ENCODE measurements around the gene S100A1. TPM values are rescaled to one million over a fixed set of nuclear protein-coding genes. Genes with fewer than 3 reads are reported as not detected.

S100A1 gene
- total RNA-seq, 1 experiment from 2014 or later, result not detected

GRCh38 chr1:153583976-153584375, 44.3 kb upstream of the S100A1 start:
- no peak overlapping the region for H3K9ac ChIP-seq (ENCODE audit: extremely low read depth, insufficient read length, low read length)
- TF ChIP-seq, protein P1, sequence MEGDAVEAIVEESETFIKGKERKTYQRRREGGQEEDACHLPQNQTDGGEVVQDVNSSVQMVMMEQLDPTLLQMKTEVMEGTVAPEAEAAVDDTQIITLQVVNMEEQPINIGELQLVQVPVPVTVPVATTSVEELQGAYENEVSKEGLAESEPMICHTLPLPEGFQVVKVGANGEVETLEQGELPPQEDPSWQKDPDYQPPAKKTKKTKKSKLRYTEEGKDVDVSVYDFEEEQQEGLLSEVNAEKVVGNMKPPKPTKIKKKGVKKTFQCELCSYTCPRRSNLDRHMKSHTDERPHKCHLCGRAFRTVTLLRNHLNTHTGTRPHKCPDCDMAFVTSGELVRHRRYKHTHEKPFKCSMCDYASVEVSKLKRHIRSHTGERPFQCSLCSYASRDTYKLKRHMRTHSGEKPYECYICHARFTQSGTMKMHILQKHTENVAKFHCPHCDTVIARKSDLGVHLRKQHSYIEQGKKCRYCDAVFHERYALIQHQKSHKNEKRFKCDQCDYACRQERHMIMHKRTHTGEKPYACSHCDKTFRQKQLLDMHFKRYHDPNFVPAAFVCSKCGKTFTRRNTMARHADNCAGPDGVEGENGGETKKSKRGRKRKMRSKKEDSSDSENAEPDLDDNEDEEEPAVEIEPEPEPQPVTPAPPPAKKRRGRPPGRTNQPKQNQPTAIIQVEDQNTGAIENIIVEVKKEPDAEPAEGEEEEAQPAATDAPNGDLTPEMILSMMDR (conservative IDR thresholded peaks at IDR 0.05), result no peak

More at GRCh38 chr1:153583976-153584375, 44.3 kb upstream of the S100A1 start:
- no peaks in the 10 kb centered on the region for H3K9me3 ChIP-seq (ENCODE audit: control insufficient read depth, low read depth, low read length)
- no peak overlapping the region for H2BK12ac ChIP-seq (ENCODE audit: insufficient read length, low read depth, low read length)
- no peak overlapping the region for H3T11ph ChIP-seq (ENCODE audit: low read length)
- H2BK5ac ChIP-seq (ENCODE audit: insufficient read length, low read length), result no peak overlapping the region
- no peaks in the 10 kb centered on the region; the same call in 1 of the 2 replicates for H3K4me1 ChIP-seq (ENCODE audit: insufficient read depth, low read length)
- no peak overlapping the region for H3K27ac ChIP-seq (ENCODE audit: insufficient read length, low read depth, low read length)
- no peaks in the 10 kb centered on the region for H3K79me2 ChIP-seq (ENCODE audit: insufficient read depth, low read length)
- H3K18ac ChIP-seq (ENCODE audit: insufficient read length, low read depth, low read length), result no peak overlapping the region
- H3K23ac ChIP-seq (ENCODE audit: insufficient read length, low read depth, low read length), result no peak overlapping the region
- Mint-ChIP-seq H3K4me3 (no peak overlapping the region), H3K36me3 (ENCODE audit: insufficient read depth in 1 of 3, low read depth in 3 of 3) (no peaks in the 10 kb centered on the region), H3K9me3 (no peaks in the 10 kb centered on the region), H3K27me3 (ENCODE audit: low read depth) (no peaks in the 10 kb centered on the region; the same call in 1 of the 2 replicates), H3K27ac (no peak overlapping the region), H3K4me1 (peaks cover 11 to 20% of the 10 kb centered on the region in 2 experiments)
- no CpG with 5 or more reads among the region's 2 CpGs for WGBS (ENCODE audit: extremely low coverage, insufficient read length, low lambda C conversion rate)
- H3K4ac ChIP-seq (ENCODE audit: low read depth, low read length), result no peak overlapping the region
- H3K14ac ChIP-seq (ENCODE audit: insufficient read depth, low read length), result no peak overlapping the region
- no peak overlapping the region for H4K8ac ChIP-seq (replicated peaks; ENCODE audit: insufficient read length, low read depth, low read length)
- H3K79me1 ChIP-seq (ENCODE audit: insufficient read depth, low read depth, low read length, poor library complexity, severe bottlenecking), result no peaks in the 10 kb centered on the region
- no peak overlapping the region for H2BK15ac ChIP-seq (ENCODE audit: low read depth, low read length)
- H3K27me3 ChIP-seq (ENCODE audit: insufficient read depth, low read length), result no peaks in the 10 kb centered on the region
- no peak overlapping the region for H2AK5ac ChIP-seq (ENCODE audit: insufficient read length, low read length)
- no peak overlapping the region for H4K5ac ChIP-seq (ENCODE audit: insufficient read length, low read depth, low read length)
- H2BK20ac ChIP-seq (ENCODE audit: low read depth, low read length, poor library complexity, severe bottlenecking), result no peak overlapping the region
- no peak for DNase-seq
- H4K20me1 ChIP-seq (ENCODE audit: control insufficient read depth, insufficient read depth, insufficient read length), result no peaks in the 10 kb centered on the region
- H3K23me2 ChIP-seq (ENCODE audit: insufficient read length, low read depth, low read length, poor library complexity, severe bottlenecking), result no peaks in the 10 kb centered on the region
- H4K91ac ChIP-seq (ENCODE audit: insufficient read length, low read depth, low read length), result no peak overlapping the region
- no peak overlapping the region for H2BK120ac ChIP-seq (ENCODE audit: low read depth, low read length, poor library complexity, severe bottlenecking)
- no peak overlapping the region for H3K56ac ChIP-seq (ENCODE audit: insufficient read length, low read depth, low read length)
- no peak overlapping the region for H2AFZ ChIP-seq (ENCODE audit: low read length)
- no peak overlapping the region for H3K4me2 ChIP-seq (ENCODE audit: insufficient read depth, insufficient read length, low read length)

Data from H9 (cell line).